Right ventricle myocardium inferior (tissue), 1 donor: ENCODE results near the gene AQP12B. TPM values are rescaled to one million over a fixed set of nuclear protein-coding genes. Genes with fewer than 3 reads are reported as not detected.
"Not testable (repeated sequence)": the region's sequence is repeated elsewhere in the genome, so short reads cannot be mapped to it uniquely, and the experiment has no call there.

Source experiments
- ATAC-seq: fragments of 200-7000 bp; cut with Tn5 transposase; one replicate; pipeline ENCODE4 v1.9.1; 2020; ENCODE audit warnings: mild to moderate bottlenecking, moderate library complexity
- DNase-seq: peaks from one replicate; pipeline ENCODE4 v3.0.0; 2021; ENCODE audit errors: missing footprints
- intact Hi-C: fragments of 100-400 bp; cut with DNase I; formaldehyde crosslinking; loops from one replicate; pipeline ENCODE4 v1.11.0; 2022
- long read RNA-seq: library from polyadenylated mRNA; unstranded; transcript quantifications from one replicate; pipeline ENCODE4 v2.0.0, GENCODE V29; 2021
- total RNA-seq: library from RNA; stranded (reverse); fragmentation: NEBNext Ultra II Directional; extraction: Animal tissue kit (Norgen Biotek cat#: 25700); gene quantifications from one replicate; pipeline ENCODE4 v1.2.1, GENCODE V29; 2021
- donor health status: DM: no; HTN: yes; CAD: no; lungs with severe emphysema.

Gene AQP12B, protein sequence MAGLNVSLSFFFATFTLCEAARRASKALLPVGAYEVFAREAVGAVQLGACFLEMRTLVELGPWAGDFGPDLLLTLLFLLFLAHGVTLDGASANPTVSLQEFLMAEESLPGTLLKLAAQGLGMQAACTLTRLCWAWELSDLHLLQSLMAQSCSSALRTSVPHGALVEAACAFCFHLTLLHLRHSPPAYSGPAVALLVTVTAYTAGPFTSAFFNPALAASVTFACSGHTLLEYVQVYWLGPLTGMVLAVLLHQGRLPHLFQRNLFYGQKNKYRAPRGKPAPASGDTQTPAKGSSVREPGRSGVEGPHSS
- total RNA-seq = not detected
- long read RNA-seq = 0 reads

DNA sequence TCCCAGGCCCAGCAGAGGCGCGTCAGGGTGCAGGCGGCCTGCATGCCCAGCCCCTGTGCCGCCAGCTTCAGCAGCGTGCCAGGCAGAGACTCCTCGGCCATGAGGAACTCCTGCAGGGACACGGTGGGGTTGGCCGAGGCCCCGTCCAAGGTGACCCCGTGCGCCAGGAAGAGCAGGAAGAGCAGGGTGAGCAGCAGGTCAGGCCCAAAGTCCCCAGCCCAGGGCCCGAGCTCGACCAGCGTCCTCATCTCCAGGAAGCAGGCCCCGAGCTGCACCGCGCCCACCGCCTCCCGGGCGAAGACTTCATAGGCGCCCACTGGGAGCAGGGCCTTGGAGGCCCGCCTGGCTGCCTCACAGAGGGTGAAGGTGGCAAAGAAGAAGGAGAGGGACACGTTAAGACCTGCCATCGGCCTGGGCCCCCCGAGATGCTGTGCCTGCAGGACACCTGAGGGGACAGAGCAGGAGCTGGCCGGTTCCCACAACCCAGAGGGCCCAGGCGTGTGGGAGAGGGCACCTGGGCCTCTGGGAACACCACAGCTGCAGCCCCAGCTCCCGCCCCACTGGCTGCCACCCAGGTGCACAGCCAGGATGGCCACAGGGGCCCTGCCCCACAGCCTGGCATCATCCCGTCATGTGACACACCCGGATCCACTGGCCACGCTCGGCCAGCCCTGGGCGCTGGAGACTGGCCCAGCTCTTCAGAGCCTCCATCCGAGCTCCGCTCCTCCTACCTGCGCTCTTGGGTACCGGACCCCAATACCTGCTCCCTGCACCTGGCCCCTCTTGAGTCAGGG is at the start of gene AQP12B:
Gene AQP12B (minus strand): TSS at position 455 of the 794 bp plus-strand sequence. CDS start 48 bp downstream, at position 407.
- intact Hi-C loops, ATAC-seq: not testable (repeated sequence)
- DNase-seq = peak; percentile 31

DNA sequence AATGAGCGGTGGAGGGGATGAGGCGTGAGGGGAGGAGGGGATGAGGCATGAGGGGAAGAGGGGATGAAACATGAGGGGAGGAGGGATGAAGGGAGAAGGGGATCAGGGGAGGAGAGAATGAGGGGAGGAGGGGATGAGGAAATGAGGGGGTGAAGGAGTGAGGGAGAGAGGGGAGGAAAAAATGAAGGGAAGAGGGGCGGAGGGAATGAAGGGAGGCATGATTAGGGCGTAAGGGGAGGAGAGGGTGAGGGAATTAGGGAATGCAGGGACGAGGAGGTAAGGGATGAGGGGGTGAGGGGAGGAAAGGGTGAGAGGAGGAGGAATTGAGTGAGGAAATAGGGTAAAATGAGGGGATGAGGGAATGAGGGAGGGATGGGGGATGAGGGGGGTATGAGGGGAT is 49.5 kb upstream of the AQP12B start:
- intact Hi-C loops = no loop called here
- DNase-seq (no peak), ATAC-seq (no peak)

DNA sequence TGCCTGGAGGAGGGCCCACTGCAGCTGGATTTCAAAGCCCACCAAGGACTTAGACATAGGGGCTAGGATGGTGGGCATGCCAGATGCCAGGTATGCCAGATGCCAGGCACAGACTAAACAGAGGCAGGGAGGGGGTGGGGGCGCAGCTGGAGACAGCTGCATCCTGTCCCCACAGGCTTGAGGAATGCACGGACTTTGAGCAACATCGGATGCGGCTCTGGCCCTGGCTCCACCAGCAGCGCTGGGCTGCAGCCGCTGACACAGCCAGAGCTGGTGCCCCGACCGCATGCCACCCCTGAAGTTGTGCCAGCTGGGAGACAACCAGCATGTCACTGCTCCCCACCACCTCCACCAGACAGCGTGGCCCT is 48.5 kb upstream of the AQP12B start:
- ATAC-seq (no peak), DNase-seq (no peak)
- intact Hi-C loops = no loop called here

DNA sequence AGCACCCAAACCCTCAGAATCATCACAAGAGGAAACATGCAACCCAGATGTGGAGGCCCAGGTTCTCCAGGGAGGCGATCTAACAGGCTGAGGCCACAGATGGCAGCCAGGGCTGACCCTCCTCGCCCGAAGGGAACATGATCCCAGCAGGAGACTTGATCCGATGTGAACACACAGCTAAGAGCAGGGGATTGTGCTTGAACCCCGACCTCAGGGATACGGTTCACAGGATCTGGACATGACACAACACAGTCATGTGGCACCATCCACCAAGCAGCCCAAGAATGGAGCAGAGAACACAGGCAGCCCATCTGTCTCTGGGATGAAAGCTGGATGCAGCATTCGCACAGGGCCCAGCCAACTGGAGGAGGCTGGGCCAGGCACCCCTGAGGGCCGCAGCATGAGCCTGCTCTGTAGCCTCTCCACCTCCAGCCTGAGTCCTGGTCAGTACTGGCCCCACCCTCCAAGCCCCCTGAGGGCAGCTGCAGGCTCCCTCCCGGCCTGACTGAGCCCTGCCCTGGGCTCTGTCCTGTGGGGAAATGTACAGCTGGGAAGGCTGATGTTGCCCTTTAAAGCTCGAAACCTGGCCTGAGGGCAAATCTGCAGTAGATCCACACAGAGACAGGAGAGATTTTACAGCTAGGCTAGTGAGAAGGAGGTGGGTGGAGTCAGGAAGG is 48.0 kb upstream of the AQP12B start:
- DNase-seq = no peak
- intact Hi-C loops = no loop called here
- ATAC-seq = no peak

DNA sequence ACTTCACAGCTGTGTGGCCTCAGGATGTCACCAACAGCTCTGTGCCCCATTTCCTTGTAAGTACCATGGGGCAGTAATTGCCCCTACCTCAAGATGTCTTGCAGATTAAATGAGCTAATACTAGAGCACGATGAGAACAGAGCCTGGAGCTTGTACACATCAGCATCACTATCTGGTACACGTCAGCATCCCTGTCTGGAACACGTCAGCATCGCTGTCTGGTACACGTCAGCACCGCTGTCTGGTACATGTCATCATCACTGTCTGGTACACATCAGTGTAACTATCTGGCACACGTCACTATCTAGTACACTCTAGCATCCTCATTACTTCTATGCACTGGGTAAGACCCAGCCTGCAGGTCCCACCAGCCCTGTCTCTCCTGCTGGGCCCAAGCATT is 46.1 kb upstream of the AQP12B start:
- no peak for DNase-seq
- intact Hi-C loops = no loop called here
- no peak for ATAC-seq

DNA sequence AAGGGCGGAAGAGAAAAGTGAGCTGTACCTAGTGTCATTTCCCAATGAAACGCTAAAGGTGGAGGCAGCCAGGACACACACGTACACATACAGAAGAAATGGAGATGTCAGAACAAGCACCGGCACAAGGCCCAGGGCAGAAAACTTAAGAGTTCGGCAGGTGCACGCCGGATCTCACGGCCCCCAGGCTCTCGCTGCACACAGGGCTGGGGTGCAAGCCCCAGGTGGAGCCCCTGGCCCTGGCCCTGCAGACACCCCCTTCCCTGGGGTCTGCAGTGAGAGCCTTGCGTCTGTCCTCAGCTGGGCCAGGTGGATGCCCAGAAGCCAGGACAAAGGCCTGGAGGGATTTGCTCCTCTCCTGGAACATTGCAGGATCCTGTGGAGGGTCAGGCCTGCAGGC is 45.7 kb upstream of the AQP12B start:
- no peak for ATAC-seq
- no peak for DNase-seq
- intact Hi-C loops = no loop called here

DNA sequence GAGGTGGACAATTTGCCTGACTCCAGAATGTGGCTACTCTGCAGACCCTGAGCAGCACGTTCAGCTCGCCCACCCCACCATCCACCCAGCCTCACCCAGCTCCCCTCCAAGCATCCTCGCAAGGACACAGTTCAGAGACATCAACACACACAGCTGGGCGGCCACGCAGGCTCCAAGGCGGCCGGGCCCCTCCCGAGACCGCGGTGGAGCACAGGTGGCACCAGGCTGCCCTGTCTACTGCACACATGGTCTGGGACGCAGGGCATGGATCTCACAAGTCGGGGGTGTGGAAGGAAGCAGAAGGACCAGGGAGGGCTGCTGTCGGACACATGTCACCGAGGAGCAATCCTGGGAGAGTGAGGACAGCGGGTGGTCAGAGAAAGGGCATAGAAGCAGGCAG is 45.2 kb upstream of the AQP12B start:
- no peak for DNase-seq
- no peak for ATAC-seq
- intact Hi-C loops = no loop called here

DNA sequence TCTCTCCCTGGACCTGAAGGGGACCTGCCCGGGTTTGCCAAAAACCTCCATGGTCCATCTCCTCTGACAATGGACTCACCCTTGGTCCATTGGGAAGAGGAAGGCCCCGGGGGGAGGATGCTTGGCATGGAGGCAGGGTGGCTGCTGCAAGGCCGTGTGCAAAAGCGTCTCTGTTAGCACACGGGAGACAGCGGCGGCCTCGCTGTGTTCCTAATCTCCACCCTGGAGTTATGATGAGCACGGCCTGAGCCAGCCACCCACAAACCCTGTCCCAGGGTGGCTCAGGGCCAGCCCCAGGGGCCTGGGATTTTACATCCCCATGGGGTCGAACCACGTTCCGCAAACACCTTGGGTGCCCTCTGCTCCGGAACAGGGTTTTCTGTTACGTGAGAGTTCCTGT is 44.8 kb upstream of the AQP12B start:
- DNase-seq = no peak
- ATAC-seq = no peak

DNA sequence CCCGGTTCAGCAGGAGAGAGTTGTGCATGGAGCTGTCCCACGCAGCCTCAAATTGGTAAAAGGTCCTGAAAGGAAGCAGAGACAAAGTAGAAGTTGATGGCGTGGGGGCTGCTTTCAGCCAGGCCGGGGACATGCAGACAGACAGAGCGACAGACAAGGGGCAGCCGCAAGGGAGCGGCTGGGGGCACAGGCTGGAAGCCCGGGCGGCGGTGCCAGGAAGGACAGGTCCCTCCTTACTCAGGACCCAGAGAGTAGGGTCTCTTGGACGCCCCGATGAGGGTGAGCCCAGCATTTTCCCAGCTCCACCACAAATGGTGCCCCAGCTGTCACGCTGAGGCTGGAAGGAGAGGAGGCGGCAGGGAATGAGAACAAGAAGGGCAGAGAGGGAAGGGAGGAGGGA is 44.2 kb upstream of the AQP12B start:
- intact Hi-C loops = no loop called here
- DNase-seq (no peak), ATAC-seq (no peak)

More for the DNA sequence above, 44.8 kb upstream of the AQP12B start:
- intact Hi-C loops = no loop called here

DNA sequence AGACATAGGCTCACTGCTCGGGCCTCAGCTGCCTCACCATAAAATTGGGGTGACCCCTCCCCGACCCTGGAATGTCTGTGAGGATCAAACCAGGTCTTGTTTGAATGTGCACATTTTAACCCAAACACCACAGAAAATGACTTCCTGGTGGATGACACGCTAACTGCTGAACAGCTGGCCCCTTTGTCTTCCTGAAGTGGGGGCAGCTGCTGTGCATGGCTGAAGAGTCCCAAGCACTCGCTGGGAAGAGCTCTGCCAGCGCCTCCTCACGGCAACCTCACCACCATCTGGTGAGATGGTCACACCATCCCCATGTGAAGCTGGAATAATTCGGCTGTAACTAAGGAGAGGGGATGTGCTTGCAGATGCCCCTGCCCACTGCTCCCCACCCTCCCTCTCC is 43.0 kb upstream of the AQP12B start:
- intact Hi-C loops = no loop called here
- no peak for DNase-seq
- no peak for ATAC-seq

DNA sequence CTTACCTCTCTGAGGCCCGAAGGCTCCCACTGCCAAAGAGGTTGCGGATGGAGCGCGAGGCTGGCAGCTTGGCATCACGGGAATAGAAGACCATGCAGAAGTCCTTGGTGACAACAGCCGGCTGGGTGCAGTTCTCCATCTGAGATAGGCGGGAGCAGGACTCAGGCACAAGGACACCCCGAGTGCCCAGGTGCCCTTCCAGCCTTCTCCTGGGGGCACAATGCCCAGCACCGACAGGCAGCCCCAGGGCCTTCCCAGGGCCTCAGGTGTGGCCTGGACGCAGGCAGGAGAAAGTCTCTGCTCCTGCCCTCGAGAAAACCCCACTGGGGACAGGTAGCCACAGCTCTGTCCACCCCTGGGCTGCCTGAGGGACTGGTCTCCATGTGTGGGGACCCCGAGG is 42.6 kb upstream of the AQP12B start:
- DNase-seq = no peak
- no peak for ATAC-seq
- intact Hi-C loops = no loop called here

DNA sequence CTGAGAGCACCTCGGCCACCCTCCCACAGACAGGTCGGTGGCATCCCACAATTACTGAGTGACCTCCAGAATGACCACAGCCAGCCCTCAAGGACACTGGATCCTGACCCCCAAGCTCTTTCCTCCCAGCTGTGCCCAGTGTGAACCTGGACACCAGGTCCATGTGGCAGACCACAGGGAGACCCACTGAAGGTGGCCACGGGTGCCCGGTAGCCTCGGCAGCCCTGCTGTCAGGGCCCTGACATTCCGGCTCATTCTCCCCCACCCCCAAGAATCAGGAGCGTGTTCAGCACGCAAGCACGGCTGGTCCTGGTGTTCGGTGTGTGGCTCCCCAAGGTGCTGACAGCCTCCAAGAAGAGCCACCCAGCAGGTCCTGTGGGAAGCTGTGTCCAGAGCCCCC is 41.7 kb upstream of the AQP12B start:
- DNase-seq = no peak
- no peak for ATAC-seq
- intact Hi-C loops = no loop called here

DNA sequence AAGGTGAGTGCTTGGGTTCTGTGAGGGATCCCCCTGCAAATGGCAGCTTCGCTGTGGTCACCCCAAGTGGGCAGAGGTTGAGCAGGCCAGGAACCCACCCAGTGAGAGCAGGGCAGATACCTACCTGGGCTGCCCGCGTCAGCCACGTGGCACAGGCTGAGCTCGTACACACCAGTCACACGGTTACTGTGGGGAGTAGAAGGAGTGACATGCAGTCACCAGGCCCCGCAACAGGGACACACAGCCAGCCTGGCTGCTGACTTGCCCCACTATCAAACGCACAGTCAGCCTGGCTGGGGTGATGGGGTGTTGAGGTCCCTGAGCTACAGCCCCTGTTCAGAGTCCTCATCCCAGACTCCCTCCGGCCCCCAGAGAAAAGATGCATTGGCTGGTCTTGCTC is 41.2 kb upstream of the AQP12B start:
- ATAC-seq (no peak), DNase-seq (no peak)
- intact Hi-C loops = no loop called here

DNA sequence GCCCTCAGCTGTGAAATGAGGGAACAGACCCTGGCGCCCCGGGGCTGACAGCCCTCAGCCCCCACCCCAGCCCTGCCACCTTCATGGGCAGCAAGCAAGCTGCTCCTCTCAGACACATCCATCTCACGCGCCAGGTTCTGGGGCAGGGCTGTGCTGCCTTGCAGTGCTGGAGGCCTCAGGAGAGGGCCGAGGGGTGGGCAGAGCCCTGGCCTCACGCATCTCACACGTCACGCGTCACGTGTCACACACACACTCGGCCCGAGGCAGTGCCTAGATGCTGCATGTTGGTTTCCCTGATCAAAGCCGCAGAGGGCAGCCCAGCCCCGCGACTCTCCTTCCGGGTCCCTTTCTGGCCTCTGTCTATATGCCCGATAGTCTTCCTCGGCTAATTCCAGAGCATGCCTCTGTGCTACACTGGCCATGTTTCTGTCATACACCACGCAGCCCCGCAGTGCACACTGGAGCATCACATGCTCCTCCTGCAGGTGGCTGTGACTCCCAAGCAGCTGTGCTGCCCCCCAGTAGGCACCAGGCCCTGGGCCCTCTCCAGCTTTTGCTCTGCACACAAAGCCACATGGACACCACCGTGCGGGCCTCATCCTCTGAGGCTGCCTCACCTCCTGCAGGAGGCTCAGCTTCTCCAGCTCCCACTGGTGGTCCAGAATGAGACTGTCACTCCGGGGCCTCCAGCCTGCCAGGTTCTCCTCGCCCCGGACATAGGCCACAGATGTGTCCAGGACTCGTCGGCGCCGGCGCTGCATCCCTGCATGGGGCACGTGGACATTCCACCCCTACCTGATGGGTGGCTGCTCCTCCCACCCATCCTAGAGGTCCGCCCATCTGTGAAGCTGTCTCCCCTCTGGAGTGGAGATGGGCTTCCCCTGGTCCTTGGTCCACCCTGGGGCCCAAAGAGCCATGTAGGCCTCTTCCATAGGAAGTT is 40.4 kb upstream of the AQP12B start:
- ATAC-seq (no peak), DNase-seq (no peak)
- intact Hi-C loops = no loop called here

DNA sequence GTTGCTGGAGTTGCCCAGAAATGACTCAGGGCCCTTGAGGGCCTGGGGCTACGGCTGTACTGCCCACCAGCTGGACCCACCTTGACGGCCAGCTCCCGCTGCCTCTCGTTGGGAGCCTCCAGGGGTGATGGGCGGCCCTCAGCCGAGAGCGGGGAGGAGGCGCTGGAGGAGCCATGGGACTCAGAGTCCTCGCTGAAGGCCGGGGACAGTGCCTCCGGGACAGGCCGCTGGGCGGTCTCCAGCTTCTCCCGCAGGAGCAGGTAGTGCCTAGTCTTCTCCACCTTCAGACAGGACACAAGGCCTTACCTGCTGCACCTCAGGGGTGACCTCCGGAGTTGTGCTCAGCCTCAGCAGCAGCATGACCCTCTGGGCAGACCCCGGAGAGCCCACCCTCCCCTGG is 39.7 kb upstream of the AQP12B start:
- intact Hi-C loops = no loop called here
- ATAC-seq = no peak
- no peak for DNase-seq

DNA sequence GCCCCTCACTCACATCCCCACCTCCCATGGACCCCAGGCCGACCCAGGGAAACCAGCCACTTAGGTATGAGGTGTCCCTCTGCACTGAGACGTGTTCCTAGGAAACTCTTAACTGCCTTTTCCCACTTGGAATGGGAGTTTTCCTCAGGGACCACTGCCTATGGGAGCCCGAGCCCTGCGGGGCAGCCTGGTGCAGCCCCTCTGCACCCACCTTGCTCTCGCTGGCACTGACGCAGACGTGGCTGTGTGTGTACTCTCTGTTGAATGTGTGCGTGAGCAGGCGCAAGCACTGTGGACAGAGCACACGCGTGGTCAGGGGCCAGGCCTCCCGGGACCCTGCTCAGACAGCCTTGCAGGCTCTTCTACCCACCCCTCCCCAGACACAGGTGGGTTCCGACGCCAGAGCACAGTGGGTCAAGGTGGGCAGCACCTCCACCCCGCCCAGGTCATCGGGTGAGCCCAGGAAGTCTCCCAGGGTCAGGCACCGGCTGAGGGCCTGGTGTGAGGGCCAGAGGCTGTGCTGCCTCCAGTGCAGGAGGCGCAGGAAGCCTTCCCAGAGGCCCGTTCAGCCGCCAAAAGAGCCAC is 39.0 kb upstream of the AQP12B start:
- DNase-seq (no peak), ATAC-seq (no peak)
- intact Hi-C loops = no loop called here

DNA sequence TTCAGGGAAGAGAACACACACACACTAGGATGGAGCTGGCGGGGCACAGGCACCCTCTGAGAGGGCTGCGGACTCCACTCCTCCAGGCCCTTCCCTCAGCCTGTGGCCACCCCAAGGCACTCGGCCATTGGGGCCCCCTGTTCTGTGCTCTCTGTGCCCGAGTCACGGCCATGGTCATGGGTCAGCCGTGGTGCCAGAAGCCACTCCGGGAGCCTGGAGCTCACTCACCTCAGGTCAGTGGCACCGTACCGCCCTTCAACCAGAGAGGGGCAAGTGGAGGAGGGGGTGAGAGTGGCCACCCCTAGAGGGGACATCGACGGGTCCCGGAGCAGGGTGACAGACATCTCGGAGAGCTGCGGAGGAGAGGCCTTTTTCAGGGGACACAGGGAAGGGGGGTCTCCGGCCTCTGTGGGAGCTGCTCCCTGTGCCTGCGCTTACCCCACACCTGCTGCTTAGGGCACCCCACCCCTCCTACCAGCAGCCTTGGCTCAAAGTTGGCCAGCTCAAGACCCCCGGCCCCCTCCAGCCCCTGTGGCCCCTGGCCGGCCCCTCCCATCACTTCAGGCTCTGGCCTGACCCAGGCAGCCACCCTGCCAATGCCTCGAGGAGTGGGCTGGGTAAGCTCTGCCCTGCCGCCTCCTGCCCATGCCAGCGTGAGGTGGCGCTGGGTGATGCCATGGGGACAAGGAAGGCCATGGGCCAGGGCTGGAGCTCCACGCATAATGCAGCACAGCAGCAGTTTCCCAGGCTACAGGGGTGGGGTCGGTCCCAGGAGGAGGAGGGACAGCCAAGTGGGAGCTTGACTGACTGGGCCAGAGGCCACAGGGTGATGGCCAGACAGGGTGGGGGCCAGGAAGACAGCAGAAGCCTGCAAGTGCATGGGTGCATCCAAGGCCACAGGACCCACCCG is 38.3 kb upstream of the AQP12B start:
- DNase-seq = no peak
- ATAC-seq = no peak
- intact Hi-C loops = no loop called here
